Erythroblast (primary cell): Measurements from ENCODE around the gene PACS2.

ENCODE experiments used
- GATA1 ChIP-seq: IDR thresholded peaks from 2 replicates; pipeline ENCODE4 v1.6.1; 2011; ENCODE audit warnings: low read depth, mild to moderate bottlenecking, control low read depth, low read length, moderate library complexity
- POLR2A ChIP-seq: IDR thresholded peaks from 2 replicates; pipeline ENCODE4 v1.6.1; 2011; ENCODE audit warnings: mild to moderate bottlenecking, low read length

- TF ChIP-seq POLR2A (no peak), GATA1 (no peak)
Observed at GRCh38 chr14:105433161-105433605, 118.6 kb downstream of the PACS2 start.
